Endodermal cell (in vitro differentiated cells): ENCODE data around the gene ORMDL3. TPM values are rescaled to one million over a fixed set of nuclear protein-coding genes. Genes with fewer than 3 reads are reported as not detected.

Source experiments
- DNase-seq: peaks from one replicate; pipeline ENCODE4 v3.0.0-alpha.2; 2017
- H3K27ac ChIP-seq: 2 replicates; pipeline ENCODE4 v1.5.1; 2013; ENCODE audit warnings: mild to moderate bottlenecking, low read depth, low read length, moderate library complexity
- H3K27me3 ChIP-seq: 2 replicates; pipeline ENCODE4 v1.6.1; 2013; ENCODE audit warnings: mild to moderate bottlenecking, low read length, moderate library complexity; ENCODE audit not compliant: insufficient read depth, control insufficient read depth, poor library complexity, severe bottlenecking
- H3K36me3 ChIP-seq: 2 replicates; pipeline ENCODE4 v1.7.0; 2013; ENCODE audit warnings: mild to moderate bottlenecking, low read length, moderate library complexity; ENCODE audit not compliant: control insufficient read depth, insufficient read depth
- H3K4me1 ChIP-seq: one replicate; pipeline ENCODE4 v1.7.0; 2013; ENCODE audit warnings: low read length; ENCODE audit not compliant: control insufficient read depth, insufficient read depth
- H3K4me3 ChIP-seq: 2 replicates; pipeline ENCODE4 v1.5.1; 2013; ENCODE audit warnings: mild to moderate bottlenecking, low read length, moderate library complexity
- H3K9ac ChIP-seq: 2 replicates; pipeline ENCODE4 v1.6.1; 2013; ENCODE audit warnings: mild to moderate bottlenecking, low read length, moderate library complexity; ENCODE audit not compliant: poor library complexity, severe bottlenecking; ENCODE audit errors: extremely low read depth
- H3K9me3 ChIP-seq: 2 replicates; pipeline ENCODE4 v1.6.1; 2013; ENCODE audit warnings: mild to moderate bottlenecking, low read length, moderate library complexity; ENCODE audit not compliant: control insufficient read depth
- H3K27ac Mint-ChIP-seq: 2 replicates; pipeline ENCODE4 v1.8.0; 2020; ENCODE audit warnings: mixed read lengths
- H3K27me3 Mint-ChIP-seq: 2 replicates; pipeline ENCODE4 v1.8.0; 2021; ENCODE audit warnings: mild to moderate bottlenecking, mixed read lengths; ENCODE audit not compliant: insufficient read depth
- H3K36me3 Mint-ChIP-seq: 2 replicates; pipeline ENCODE4 v1.8.0; 2020; ENCODE audit warnings: low read depth, mixed read lengths
- H3K4me1 Mint-ChIP-seq: 2 replicates; pipeline ENCODE4 v1.8.0; 2020; ENCODE audit warnings: mixed read lengths
- H3K4me3 Mint-ChIP-seq: 2 replicates; pipeline ENCODE4 v1.8.0; 2020; ENCODE audit warnings: mild to moderate bottlenecking, moderate library complexity, mixed read lengths
- H3K9me3 Mint-ChIP-seq: 2 replicates; pipeline ENCODE4 v1.8.0; 2020; ENCODE audit warnings: mild to moderate bottlenecking, mixed read lengths
- WGBS, 2 experiments: methylation state at CpG; one replicate each; pipeline versions ENCODE4 v1.1.5 to v1.1.7; 2013; ENCODE audit warnings: missing lambda C conversion rate in 2 of 2, mixed read lengths in 1 of 2; ENCODE audit not compliant: insufficient coverage in 1 of 2, insufficient read length in 1 of 2; 5-methylcytosine and 5-hydroxymethylcytosine counted together
- total RNA-seq, 2 donors: library from RNA; stranded (reverse); fragmentation: NEBNext Ultra II Directional in 1 of 2; extraction: Animal tissue kit (Norgen Biotek cat#: 25700) in 1 of 2; gene quantifications; 2 replicates in 1 of 2; 3 replicates in 1 of 2; pipeline ENCODE4 v1.2.1, GENCODE V29; 2021
- TF ChIP-seq, protein P1 (sequence below): fragments of 200-600 bp; sonication (generic); conservative IDR thresholded peaks from 2 replicates; pipeline ENCODE4 v1.5.0; 2021; ENCODE audit warnings: antibody characterized with exemption, mild to moderate bottlenecking

The ORMDL3 gene
- total RNA-seq, 2 donors from 2014 or later = 77.7 to 83.8 TPM

- Mint-ChIP-seq H3K27ac (no peak overlapping the region), H3K36me3 (no peaks in the 10 kb centered on the region), H3K4me3 (no peak overlapping the region), H3K4me1 (peaks cover 2% of the 10 kb centered on the region), H3K27me3 (peaks cover 20% of the 10 kb centered on the region), H3K9me3 (no peaks in the 10 kb centered on the region)
- Histone ChIP-seq H3K36me3 (no peaks in the 10 kb centered on the region), H3K9ac (no peak overlapping the region), H3K4me3 (no peak overlapping the region), H3K4me1 (no peaks in the 10 kb centered on the region), H3K27me3 (peaks cover 7% of the 10 kb centered on the region), H3K9me3 (no peaks in the 10 kb centered on the region), H3K27ac (no peak overlapping the region)
- WGBS, 2 experiments = 92 to 93% methylated on average over 4 to 6 of the region's 6 CpGs
- DNase-seq = no peak
- TF ChIP-seq, protein P1, sequence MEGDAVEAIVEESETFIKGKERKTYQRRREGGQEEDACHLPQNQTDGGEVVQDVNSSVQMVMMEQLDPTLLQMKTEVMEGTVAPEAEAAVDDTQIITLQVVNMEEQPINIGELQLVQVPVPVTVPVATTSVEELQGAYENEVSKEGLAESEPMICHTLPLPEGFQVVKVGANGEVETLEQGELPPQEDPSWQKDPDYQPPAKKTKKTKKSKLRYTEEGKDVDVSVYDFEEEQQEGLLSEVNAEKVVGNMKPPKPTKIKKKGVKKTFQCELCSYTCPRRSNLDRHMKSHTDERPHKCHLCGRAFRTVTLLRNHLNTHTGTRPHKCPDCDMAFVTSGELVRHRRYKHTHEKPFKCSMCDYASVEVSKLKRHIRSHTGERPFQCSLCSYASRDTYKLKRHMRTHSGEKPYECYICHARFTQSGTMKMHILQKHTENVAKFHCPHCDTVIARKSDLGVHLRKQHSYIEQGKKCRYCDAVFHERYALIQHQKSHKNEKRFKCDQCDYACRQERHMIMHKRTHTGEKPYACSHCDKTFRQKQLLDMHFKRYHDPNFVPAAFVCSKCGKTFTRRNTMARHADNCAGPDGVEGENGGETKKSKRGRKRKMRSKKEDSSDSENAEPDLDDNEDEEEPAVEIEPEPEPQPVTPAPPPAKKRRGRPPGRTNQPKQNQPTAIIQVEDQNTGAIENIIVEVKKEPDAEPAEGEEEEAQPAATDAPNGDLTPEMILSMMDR = no peak
Measured at GRCh38 chr17:39966771-39967170, 39.4 kb upstream of the ORMDL3 start.

- no peak overlapping the region for H3K4me3 Mint-ChIP-seq
- TF ChIP-seq, protein P1 = no peak
- H3K9ac ChIP-seq = no peak overlapping the region
- H3K9me3 Mint-ChIP-seq = no peaks in the 10 kb centered on the region
- H3K36me3 Mint-ChIP-seq = no peaks in the 10 kb centered on the region
- H3K27ac Mint-ChIP-seq = no peak overlapping the region
- H3K4me3 ChIP-seq = no peak overlapping the region
- H3K36me3 ChIP-seq = no peaks in the 10 kb centered on the region
- H3K27me3 Mint-ChIP-seq = peaks cover 7% of the 10 kb centered on the region
- H3K9me3 ChIP-seq = no peaks in the 10 kb centered on the region
- no peaks in the 10 kb centered on the region for H3K27me3 ChIP-seq
- no peak for DNase-seq
- peaks cover 5% of the 10 kb centered on the region for H3K4me1 Mint-ChIP-seq
- H3K27ac ChIP-seq = no peak overlapping the region
- H3K4me1 ChIP-seq = no peaks in the 10 kb centered on the region
- 84 to 91% methylated on average over 6 to 8 of the region's 8 CpGs for WGBS, 2 experiments
Measured at GRCh38 chr17:39965017-39965699, 37.8 kb upstream of the ORMDL3 start.

GRCh38 chr17:39963829-39964228 lies 36.4 kb upstream of the ORMDL3 start:
- 92% methylated on average over 6 of the region's 6 CpGs for WGBS, 2 experiments
- TF ChIP-seq, protein P1 = no peak
- Mint-ChIP-seq H3K4me1 (peaks cover 5% of the 10 kb centered on the region), H3K27ac (no peak overlapping the region), H3K9me3 (no peaks in the 10 kb centered on the region), H3K27me3 (peaks cover 7% of the 10 kb centered on the region), H3K4me3 (no peak overlapping the region), H3K36me3 (no peaks in the 10 kb centered on the region)
- no peaks in the 10 kb centered on the region for H3K4me1 ChIP-seq
- H3K27me3 ChIP-seq = no peaks in the 10 kb centered on the region
- no peak overlapping the region for H3K27ac ChIP-seq
- no peak for DNase-seq
- H3K9ac ChIP-seq = no peak overlapping the region
- no peak overlapping the region for H3K4me3 ChIP-seq
- no peaks in the 10 kb centered on the region for H3K9me3 ChIP-seq
- no peaks in the 10 kb centered on the region for H3K36me3 ChIP-seq
